Measurements from ENCODE around the gene CRABP1.

Gene CRABP1

DNA sequence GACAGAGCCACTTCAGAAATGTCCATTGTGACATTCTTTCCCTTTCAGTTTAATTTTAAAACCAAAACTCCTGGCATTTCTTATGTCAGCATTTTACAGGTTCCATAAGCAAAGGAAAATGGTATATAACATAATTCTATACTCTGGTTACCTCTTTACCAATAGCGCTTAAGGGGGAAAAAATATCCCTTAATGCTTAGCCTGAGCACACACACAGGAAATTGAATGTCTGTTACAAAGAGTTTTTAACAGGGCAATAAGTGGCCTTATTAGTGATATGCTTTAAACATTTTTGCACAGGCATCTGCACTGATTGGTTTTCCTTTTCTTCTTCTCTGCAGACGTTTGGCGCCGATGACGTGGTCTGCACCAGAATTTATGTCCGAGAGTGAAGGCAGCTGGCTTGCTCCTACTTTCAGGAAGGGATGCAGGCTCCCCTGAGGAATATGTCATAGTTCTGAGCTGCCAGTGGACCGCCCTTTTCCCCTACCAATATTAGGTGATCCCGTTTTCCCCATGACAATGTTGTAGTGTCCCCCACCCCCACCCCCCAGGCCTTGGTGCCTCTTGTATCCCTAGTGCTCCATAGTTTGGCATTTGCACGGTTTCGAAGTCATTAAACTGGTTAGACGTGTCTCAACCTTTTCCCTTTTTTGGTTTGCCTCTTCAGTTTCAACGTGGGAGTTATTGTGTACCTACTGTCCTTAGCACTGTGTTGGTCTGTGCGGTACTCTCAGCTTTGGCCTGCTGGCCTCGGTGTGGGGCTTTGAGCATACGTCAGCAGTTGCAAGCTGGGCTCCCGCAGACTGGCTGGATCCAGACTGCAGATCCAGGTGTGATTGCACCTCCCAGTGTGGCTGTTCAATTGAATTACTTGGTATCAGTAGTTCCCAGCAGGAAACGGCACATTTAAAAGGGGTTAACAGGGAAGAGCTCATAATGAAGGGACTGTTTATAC lies 7.7 kb downstream of the CRABP1 start:
- DNase-seq: no peak

DNA sequence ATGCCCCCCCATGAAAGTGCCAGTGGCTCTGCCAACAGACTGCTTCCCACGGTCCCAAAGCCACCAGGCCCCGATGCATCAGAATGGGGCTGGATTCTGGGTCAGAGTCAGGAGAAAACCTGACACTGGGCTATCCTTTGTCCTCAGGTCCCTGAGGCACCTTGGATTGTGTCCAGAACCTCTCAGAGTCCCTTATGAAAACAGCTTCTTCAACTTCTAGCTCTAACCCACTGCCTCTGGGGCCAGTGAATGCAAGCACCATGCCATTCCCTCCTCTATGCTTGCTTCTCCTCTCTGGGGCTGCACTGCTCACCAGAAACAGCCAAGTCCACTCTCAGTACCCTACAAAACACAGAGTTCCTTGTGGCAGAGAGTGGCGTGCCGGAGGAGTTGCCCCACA lies 9.9 kb downstream of the CRABP1 start:
- DNase-seq: no peak

DNA sequence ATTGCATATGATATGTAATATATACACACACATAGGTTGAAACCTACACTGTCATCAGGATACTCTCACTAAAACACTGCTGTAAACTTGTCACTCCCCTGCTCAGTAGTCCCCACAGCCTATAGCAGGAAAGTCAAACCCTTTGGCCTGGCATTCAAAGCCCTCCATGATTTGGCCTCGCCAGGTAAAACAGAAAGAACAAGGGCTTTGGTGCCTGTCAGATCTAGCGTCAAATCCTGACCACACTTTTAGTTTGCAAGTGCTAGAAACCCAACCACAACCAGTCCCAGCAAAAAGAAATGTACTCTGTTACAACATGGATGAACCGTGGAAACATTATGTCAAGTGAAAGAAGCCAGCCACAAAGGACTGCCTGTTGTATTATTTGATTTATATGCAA lies 11.4 kb downstream of the CRABP1 start:
- no peak for DNase-seq

DNA sequence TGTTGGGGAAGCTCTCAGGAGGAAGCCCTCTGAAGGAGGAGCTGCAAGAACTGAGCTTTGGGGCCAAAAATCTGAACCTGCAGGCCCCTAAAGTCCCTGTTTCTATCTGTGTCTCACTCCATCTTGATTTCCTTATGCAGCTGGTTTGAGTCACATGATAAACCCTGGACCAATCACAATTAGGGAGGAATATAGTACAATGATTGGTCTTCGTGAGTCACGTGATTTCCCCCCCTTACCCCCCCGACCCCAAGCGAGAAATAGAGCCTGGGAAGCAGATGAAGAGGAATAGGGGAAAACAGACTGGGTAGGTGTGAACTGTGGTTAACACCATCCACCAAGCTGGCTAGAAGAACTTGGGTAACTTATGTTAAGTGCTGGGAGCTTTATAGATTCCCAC lies 12.9 kb downstream of the CRABP1 start:
- DNase-seq: peak; percentile 32

DNA sequence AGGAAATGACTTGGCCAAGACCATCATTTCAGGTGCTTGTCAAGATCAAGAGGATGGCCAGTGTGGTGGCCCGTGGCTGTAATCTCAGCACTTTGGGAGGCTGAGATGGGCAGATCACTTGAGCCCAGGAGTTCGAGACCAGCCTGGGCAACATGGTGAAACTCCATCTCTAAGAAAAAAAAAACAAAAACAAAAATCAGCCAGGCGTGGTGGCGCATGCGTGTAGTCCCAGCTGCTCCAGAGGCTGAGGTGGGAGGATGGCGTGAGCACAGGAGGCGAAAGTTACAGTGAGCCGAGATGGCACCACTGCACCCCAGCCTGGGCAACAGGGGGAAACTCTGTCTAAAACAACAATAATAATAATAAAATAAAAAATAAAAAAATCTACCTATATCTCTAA lies 15.0 kb downstream of the CRABP1 start:
- no peak for DNase-seq

DNA sequence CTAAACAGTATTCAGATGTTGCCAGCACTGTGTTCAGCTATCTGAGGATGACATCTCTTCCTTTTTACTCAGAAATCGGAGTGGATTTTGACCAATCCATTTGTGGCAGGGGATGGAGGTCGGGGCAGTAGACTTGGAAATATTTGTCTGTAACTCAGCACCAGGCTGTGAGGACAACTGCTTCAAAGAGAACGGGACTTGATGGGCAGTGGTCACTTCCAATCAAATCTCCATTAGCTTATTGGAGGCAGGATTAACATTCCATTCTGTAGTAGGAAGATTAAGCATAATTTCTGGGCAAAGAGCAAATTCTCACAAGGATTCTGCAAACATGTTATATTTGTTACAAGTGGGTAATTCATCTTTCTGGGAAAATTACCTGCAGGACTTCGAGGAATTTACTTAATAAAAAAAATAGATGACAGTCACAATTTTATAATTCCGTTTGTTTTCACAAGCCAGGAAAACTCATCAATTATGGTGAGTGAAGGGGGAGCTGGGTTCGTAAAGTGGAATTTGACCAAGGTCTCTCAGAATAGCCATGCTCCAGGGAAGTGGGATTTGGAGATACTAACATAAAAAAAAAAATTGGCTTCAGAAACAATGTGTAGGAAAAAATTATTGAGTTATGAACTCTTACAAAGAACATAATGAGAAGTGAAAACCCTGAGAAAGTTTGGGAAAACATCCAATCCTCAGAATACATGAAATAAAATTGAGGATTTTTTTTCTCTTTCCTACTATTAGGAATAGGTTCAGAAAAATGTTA lies 18.1 kb downstream of the CRABP1 start:
- DNase-seq: no peak

DNA sequence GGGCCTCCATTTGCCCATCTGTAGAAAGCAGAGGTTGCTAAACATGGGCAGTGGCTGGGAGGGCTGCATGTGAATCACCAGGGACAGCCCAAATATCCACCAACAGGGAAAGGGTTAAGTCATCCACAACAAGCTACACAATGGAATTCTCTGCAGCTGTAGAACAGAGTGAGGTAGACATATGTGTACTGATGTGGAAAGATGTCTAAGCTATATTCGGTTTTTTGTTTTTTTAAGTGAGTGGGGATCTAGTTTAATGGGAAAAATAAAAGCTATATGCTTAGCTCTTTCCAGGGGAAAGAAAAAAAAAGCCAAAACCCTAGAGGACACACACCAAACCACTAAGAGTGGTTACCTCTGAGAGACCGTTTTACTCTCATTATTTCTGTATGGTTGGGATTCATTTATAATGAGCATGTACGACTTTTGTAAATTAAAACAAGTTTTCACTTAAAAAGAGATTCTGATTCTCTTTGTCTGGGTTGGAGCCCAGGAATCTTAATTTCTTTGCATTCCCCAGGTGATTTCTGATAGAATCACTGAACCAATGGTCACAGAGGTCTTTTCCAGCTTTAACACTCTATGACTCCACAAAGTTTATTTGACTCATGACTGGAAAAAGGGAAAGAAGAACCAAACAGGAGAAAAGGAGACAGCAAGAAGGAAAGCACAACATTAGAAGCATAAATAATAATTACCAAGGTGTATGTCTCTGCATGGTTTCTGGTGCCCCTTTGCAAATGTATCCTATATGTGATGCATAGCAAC lies 19.1 kb downstream of the CRABP1 start:
- no peak for DNase-seq

DNA sequence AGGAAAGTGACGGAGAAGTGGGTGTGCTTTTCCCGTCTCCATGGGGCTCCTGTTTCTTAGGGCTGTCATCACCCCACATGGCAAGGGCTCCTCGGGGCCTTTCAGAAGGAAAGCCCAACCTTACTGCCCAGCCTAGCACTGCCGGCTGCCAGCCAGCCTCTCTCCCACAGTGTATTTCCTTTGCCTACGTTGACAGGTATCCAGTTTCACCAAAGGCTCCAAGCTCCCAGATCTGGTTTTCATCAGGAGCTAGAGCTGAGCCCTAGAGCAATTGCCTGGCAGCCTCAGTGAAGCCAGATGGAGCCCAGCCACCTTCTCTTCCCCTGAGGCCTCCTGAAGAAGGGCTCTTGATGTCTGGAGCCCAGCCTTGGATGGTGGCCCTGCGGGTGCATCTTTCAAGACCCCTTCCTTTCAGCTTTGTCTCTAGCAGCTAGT lies 20.2 kb downstream of the CRABP1 start:
- DNase-seq: no peak

DNA sequence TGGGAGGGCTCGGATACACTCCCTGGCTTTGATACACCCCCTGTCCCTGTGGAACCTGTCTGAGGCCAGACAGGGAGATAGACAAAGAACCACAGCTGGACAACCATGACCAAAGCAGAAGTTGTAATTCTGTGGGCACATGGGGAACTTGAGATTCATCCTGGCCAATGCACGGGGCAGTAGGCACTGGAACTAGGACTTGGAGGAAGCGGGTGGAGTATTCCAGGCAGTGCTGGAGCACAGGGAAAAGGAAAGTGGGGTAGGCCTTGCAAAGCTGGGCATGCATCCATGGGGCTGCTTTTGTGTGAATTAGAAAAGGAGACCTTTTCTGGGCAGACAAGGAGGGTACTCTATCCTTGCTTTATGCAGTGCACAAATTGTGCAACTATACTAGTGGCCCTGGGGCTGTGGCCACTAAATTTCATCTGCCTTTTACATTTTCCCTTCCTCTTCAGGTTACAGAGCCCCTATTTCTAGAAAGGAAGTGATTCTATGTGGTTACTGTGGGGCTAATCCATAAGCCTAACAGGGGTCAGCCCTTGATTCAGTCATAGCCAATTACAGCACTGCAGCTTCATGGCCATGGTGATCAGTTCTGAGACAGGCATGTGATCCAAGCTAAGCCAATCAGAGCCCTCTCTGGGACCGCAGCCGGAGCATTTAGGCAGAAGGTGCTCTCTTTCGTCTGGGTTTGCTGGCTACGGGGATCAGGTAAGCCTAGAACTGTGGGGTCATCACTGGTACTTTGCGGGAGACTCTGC lies 21.0 kb downstream of the CRABP1 start:
- DNase-seq: peak; percentile 28

DNA sequence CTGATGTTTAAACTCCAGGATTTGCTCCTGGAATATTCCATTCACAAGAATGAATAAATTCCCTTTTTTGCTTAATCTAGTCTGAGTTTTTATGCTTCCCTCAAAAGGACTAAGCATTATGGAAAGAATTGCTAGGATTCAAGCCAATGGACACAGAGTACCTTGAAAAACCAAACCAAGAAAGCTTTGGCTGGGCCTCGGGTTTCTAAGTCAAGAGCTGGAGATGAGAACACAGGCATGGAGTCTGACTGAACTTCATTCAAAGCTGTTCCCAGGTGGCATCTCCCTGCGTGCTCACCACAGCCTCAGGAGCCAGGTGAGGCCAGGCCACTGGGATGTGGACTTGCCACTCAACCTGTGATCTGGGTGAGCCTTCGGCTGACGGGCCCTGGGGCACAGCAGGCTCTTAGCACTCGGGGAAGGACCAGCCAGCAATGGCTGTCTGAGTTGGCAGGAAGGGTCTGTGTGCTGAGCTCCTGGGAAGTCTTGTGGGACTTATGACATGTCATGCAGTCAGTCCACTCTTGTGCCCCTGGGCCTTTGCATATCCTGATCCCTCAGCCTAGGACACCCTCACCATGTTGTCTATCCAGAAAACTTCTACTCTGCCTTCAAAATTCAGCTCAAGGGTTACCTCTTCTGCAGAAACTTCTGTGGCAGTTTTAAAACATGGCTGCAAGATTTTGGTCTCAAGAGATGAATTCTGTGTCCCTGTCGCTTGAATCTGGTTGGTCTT lies 21.8 kb downstream of the CRABP1 start:
- DNase-seq: no peak

DNA sequence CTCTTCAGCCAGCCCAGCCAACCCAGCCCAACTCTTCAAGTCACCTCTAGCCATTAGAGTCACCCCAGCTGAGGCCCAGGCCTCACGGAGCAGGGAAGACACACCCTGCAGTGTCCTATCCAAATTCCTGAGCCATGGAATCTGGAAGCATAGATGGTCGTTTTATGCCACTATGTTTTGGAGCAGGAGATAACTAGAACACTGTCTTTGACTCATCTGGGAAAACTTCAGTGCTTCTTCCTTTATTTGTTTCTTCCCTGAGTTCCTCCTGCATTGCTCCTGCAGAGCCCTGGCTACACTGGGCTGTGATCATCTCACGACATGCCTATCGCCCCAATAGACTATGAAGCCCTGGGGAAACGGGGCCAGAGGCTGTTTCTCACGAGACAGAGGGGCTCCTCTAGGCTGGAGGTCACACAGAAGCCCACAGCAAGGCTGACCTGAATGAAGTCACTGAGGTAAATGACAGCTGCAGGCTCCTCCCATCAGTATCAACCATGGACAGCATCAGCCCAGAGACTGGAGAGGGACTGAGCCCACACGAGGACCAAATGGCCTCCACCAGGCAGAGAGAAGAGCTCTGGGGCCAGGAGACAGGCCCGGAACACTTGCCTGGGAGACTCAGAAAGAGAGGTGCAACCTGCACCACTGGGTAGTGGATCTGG lies 22.7 kb downstream of the CRABP1 start:
- no peak for DNase-seq

DNA sequence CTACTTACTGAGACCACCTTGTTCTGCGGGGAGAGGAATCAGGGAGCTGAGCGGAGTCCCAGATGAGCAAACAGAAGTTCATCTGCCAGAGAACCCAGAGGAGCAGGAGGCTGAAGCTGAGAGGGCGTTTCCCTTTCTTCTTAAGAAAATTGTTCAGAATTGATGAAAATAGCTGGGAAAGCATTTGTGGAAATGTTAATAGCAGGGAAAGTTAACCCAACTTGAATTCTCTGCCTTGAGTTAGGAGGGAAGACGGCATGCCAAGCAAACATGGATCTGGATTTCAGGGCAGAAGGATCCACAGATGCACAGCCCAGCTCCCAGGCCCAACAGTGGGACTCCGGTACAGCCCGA lies 23.2 kb downstream of the CRABP1 start:
- no peak for DNase-seq

DNA sequence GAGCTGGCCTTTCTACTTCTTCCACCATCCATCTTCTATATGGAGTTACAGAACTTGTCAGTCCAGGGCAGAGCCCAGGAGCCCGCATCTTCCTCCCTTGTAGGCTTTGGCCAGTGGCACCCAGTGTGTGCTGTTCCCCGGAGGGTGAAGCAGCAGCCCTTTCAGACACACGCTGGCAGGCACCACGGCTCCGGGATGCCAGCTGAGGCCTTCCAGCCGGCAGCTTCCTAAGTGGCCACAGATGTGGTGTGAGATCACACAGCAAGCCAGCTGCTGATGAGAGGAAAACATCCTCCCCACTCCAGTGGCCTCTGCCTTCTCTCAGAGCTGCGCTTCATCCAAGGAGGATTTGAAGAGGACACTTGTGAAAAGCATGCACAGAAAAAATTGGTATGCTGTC lies 24.1 kb downstream of the CRABP1 start:
- no peak for DNase-seq

DNA sequence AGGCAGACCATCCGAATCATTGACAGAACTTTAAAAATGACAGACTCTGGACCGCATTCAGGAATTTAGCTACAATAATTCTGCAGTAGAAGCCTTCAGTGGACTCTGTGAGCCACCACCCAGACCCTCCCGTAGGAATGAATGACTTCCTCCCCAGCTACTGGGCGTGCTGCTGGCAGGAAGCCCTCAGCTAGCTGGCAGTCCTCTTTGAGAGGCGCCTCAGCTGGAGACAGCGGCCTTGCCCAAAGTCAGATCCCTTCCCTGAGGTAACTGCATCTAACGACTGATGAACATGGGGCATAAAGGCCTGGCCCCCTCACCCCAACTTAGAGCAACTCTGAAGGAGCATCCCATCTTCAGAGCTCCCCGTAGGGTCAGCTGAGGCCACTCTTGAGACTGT lies 25.8 kb downstream of the CRABP1 start:
- peak; percentile 24 for DNase-seq

DNA sequence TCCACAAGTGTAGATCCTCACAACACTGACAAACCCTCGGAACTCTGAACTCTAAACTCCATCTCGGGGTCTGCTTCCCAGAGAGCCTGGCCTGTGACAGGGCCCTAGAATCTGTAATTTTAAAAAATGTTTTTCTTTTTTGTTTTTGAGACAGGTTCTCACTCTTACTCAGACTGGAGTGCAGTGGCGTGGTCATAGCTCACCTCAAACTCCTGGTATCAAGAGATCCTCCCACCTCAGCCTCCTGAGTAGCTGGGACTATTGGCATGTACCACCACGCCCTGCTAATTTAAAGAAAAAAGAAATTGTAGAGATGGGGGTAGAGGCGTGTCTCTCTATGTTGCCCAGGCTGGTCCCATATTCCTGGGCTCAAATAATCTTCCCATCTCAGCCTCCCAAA lies 26.2 kb downstream of the CRABP1 start:
- no peak for DNase-seq

DNA sequence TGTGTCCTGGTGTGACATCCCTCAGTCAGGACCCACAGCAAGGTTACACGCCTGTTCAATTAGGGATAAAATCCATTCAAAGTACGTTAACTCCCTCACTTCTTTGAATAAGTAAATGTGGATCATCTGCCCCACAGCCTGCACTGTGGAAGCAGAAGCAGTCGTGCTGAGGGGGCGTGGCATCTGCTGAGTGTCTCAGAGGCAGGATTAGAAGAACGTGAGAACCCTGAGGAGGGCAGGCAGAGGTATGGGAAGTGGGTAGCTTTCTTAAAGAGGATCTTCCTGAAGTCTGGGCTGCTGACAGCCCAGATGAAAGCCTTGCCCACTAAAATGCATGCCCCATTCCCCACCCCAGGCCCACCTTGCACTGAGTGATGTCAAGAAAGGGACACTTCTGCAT lies 28.5 kb downstream of the CRABP1 start:
- peak; percentile 48 for DNase-seq

DNA sequence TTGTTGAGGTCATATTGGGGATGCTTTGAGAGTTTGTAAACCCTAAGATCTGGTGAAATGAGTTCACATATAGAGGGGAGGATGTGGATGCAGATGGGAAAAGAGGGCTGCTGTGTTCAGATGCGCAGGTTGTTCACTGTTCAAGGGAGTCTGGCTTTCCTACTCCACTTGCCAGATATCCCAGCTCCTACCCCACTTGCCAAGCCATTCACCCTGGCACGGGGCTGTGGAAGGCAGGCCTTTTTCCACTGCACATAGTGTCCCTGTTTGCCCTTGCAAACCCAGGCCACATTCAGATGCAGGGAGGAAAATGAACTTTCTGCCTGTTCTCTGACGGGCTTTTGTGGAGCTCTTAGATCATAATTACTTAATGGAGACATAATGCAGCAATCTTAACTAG lies 29.0 kb downstream of the CRABP1 start:
- DNase-seq: no peak

DNA sequence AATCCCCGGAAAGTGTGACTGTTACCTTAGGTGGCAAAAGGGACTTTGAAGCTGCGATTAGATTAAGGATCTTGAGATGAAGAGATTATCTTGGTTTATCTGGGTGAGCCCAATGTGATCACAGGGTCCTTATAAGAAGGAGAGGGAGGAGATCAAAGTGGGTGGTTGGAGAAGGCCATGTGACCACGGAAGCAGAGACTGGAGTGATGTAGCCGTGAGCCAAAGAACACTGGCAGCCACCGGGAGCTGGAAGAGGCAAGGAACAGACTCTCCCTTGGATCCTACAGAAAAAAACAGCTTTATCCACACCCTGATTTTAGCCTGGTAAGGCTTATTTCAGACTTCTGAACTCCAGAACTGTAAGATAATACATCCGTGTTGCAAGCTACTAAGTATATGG lies 29.9 kb downstream of the CRABP1 start:
- no peak for DNase-seq

DNA sequence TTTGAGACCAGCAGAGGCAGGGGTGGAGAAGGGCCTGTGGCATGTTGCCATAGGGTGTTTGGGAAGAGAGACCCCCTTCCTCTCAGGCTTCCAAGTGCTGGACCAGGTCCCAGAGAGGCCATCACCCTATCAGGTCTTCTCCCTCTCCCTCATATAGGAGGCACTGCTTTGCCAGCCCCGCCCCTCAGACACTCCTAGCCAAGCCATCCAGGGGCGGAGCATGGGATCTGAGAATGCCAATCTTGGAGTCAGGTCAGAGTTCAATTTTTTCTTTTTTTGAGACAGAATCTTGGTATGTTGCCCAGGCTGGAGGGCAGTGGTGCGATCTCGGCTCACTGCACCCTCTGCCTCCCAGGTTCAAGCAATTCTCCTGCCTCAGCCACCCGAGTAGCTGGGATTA lies 32.7 kb downstream of the CRABP1 start:
- no peak for DNase-seq

DNA sequence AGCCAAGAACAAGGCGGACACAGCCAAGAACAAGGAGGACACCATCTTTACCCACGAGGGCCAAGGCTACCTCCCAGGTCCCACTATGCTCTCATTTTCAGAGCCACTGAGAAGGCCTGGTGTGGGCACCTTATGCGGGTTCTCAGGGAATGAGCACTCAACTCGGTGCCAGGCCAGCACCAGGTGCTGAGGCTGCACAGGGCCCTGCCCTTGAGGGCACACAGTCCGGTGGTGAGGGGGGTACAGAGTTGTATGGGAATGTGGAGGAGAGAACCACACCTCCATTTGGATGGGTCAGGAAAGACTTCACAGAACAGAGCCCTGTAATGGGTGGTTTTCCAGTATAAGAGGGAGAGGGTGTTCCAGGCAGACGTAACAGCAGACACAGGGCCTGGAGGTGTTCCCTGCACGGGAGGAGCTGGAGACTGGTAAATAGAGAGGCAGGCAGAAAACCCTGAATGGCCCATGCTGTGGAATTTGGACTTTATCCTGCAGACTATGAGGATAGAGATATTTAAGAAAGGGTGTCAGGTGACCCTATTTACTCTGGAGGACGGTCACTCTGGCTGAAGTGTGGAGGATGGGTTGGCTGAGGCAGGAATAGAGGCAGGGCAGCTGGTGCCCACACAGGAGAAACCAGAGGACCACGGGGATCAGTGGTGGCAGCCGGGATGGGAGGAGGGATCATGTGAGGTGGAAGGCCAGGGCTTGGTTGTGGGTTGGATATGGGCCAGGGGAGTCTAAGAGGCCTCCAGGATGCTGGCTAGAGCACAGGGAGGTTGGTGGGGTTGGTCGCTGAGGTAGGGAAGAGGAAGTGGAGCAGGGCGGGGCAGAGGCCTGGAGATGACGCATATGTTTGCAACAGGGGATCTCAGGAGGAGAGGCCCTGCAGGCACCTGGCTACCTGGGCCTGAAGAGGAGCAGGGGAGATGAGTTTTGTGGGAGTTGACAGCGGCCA lies 34.6 kb downstream of the CRABP1 start:
- DNase-seq: peak; percentile 86

Measured in hematopoietic multipotent progenitor cell treated with erythropoietin and hydrocortisone succinate and interleukin-3 and kit ligand, for 4 days (in vitro differentiated cells).